ENCODE results near the gene SCRN2.
A peak's percentile ranks its signal among the peaks of the same experiment; 100 is the strongest.

The SCRN2 gene

GRCh38 chr17:47844814-47845715 is 4.0 kb upstream of the SCRN2 start:
- DNase-seq, result no peak

- no peak for DNase-seq
These were observed 3.2 kb upstream of the SCRN2 start for GRCh38 chr17:47844227-47844626.

GRCh38 chr17:47843391-47843730 is 2.3 kb upstream of the SCRN2 start:
- DNase-seq, result no peak

DNA sequence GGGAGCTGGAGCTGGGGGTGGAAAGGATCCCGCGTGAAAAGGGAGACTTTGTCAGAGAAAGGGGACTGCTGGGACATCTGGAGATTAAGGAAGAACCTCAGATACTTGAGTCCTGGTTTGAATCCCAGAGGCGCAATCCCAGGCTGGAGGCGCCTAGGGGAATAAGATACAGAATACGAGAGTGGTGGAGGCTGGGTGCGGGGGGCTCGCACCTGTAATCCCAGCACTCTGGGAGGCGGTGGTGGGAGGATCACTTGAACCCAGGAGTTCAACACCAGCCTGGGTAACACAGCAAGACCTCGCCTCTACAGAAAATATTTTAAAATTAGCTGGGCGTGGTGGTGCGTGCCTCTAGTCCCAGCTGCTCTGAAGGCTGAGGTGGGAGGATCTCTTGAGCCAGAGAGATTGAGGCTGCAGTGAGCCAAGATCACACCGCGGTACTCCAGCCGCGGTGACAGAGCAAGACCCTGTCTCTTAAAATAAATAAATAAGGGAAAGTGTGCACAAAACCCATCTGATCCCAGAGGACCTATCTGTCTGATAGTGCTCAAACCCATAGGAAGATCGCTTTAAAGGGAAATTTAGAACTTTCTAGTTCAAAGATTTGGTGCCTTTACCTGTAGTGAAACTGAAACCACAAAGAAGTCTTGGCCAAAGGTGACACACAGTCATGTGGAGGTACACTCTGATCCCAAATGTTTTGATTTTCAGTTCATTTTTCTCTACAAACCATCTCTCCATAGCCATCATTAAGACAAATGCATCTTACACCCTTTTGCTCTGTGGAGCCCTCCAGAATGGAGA is 617 bp upstream of the SCRN2 start:
- DNase-seq, result no peak

- DNase-seq, result no peak
These were observed 902 bp downstream of the SCRN2 start for GRCh38 chr17:47840001-47840741.

GRCh38 chr17:47839071-47839470 is 2.0 kb downstream of the SCRN2 start:
- DNase-seq, result no peak

DNA sequence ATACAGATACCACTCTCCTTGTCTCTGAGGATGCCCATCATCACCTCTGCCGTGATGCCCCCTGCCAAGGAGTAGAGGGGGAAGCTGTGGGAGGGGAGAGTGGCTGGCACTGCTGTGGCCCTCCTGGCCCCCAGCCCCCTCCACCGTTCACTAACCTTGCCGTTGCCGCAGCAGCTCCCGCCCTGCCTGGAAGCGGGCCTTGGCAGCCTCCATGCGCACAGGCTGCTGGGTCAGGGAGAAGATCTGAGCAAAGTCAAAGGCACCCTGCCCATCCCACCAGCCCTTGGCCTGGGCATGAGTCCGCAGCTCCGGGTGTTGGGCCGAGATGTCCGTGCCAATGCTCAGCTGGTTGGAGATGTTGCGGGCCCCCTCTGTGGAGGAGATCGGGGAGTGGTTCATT is 2.4 kb downstream of the SCRN2 start:
- DNase-seq, result no peak

DNA sequence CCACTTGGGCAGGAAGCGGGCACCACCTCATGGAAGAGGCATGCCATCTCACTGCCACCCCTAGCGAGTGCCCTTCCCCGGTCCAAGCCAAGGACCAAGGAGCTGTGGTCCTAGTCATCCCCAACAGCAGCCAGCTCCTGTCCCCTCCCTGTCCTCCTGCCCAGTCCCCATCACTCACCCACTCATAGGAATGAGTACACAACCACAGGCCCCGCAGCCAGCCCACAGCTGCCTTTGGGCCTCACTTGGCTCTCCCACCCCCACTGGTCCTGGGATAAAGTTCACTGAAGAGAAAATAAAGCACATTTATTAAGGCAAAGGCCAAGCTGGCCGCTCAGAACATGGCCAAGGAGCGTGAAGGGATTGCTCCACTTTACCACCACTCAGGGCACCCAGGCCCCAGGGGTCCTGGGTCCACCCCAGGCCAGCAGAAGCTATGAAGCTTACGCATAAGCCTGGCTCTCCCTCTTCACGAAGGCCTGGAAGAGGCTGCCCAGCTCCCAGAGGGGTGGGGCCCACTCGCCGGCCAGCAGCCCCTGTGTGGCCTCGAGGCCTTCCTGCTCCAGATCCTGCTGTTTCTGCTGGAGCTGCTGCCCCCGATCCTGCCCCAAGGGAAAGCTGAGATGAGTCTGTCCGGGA is 3.6 kb downstream of the SCRN2 start:
- no peak for DNase-seq

DNA sequence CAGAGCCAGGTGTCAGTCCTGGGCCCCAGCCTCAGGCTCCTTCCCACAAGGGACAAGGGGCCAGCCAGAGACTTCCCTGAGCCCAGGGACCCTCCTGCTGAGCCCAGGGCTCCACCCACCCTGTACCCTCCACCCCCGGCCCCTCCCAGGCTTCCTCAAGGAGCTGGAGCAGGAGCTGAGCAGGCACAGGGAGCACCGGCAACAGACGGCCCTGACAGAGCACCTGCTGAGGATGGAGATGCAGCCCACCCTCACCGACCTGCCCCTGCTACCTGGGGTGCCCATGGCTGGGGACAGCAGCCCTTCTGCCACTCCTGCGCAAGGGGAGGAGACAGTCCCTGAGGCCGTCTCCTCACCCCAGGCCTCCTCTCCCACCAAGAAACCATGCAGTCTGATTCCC is 4.5 kb downstream of the SCRN2 start:
- no peak for DNase-seq

DNA sequence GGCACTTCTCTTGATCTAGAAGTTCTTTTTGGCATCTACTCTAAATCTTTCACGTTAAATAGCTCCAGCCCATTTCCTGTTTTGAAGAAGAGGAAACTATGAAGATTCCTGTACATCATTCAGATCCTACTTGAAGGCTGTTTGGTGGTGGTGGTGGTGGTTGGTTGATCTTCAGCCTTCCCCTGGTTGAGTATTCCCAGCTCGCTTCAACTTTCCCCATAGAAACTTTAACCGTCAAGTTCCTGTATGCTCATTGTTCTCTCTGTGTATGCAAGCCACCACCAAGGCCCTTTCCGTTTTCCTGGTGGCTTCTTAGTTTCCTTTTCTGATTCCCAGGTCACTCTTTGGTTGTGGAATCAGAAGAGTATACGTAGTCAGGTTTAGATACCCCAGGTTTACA is 6.3 kb downstream of the SCRN2 start:
- no peak for DNase-seq

DNA sequence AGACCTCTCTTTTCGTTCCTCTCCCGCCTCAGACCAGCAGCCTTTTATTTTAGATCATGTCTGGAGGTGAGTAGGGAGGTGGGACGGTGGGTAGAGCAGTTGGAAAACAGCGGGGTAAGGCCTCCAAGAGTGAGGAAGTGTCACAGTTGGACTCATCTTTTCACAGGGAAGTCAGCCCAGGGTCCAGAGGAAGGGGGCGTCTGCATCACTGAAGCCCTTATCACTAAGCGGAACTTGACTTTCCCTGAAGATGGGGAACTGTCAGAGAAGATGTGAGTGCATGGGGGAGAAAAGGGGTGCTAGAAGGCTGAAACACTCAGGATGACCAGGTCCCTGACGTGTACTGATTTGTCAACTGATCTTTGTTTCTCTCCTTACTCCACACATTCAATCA is 9.1 kb downstream of the SCRN2 start:
- DNase-seq, result no peak

DNA sequence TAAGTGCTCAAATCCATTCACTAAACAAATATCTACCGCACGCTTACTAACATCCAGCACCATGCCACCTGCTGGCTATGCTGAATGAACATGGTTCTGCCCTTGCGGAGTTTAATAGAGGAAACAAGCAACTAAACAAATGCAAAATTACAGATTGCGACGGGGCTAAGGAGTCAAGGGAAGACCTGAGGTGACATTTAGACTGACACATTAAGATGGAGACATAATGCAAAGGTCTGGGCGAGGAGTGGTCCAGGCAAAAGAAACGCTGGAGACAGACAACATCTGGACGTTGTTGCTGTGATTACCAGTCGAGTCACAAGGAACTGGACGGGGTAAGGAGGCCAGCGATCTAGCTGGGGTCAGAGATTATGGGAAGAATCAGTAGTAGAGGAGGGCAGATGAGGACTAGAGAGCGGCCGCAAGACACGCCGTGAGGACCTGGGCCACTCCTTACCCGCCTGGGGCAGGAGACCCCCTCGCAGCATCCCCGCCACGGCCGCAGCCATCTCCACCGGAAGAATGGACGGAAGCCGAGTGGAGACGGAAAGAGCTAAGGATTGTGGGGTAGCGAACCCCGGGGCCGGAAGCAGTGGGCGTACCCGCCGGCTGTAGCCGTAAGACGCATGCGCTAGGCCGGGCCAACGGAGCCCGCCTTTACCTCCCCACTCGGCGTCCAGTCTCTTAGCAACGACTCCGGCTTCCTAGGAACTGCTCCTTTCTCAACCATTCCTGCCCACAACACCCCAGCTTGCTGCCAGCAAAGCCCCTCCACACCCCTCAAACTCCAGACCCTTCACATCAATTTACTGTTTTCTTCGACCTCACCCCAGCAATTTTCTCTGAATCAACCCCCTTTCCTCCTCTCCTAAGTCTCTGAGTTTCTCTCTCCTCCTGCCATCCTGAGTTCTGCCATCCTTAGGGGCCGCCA is 9.8 kb downstream of the SCRN2 start, which contains the start of the genes LRRC46 and MRPL10:
TSS of gene LRRC46 (plus strand) at position 668 of the 931 bp plus-strand sequence. CDS start 320 bp downstream, outside the sequence.
TSS of gene MRPL10 (minus strand) at position 539 of the 931 bp plus-strand sequence. CDS start at position 509, 30 bp downstream.
- peak; percentile 87 for DNase-seq

GRCh38 chr17:47830396-47831002 is 10.6 kb downstream of the SCRN2 start:
- no peak for DNase-seq

DNA sequence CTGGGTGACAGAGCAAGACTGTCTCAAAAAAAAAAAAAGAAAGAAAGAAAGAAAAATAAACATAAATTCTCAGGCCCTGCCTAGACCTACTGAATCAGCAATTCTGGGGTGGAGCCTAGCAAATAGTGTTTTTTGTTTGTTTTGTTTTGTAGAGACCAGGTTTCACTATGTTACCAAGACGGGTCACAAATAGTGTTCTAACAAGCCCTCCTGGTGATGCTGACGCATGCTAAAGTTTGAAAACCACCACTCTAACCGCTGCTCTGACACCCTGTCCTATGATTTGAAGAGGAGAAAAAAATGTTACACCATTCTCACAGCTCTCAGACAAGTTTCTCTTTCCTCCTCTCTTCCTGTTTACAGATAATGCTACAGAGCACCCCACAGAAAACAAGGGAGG is 11.2 kb downstream of the SCRN2 start:
- DNase-seq, result peak; percentile 25

- no peak for DNase-seq
These were observed 17.6 kb downstream of the SCRN2 start for GRCh38 chr17:47823519-47823918.

- no peak for DNase-seq
These were observed 18.3 kb downstream of the SCRN2 start for GRCh38 chr17:47822785-47823184.

DNA sequence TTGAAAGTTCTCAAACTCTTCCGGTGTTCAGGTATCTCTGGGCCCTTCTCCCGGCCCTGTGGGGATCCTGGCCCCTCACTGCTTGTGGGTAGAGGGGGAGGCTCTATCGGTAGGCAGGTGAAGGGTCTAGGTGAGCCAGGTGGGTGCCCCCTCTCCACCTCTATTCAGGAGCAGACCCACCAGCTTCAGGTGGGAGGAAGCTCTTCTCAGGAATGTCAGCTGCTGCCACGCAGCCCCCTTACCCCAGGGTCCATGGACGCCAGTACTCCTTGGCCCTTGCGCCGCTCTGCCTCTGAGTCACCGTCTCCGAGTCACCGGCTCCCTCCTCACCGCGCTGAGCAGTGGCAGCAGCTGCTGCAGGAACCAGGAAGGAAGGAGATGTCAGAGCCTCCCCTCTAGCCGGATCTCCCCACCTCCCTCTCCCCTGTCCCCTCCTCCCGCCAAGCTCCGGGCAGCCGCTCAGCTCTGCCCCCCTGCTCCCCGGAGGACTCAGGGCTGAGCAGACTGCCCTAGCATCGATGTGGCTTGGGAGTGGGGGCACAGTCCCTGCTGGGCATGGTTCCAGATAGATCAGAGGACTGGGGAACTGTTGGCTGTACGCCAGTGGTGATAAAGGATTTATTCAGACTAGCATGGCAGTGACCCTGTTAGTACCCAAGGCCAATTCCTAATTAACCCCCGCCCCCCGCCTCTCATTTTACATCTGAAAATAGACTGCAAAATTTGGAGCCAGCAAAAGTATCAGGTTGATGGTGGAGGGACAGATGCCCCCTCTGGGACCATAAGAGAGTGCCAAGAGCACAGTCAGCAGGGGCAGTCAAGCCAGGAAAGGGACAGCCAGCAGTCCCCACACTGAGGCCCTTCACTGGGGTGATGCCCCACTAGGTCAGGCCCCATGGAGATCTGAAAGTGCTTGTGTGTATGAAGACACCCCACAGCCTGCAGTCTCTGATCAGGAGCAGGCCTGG is 19.4 kb downstream of the SCRN2 start, which contains the start of gene OSBPL7:
TSS of gene OSBPL7 (minus strand) at position 371 of the 968 bp plus-strand sequence. CDS start 1,516 bp downstream, outside the sequence.
- DNase-seq, result peak; percentile 76

DNA sequence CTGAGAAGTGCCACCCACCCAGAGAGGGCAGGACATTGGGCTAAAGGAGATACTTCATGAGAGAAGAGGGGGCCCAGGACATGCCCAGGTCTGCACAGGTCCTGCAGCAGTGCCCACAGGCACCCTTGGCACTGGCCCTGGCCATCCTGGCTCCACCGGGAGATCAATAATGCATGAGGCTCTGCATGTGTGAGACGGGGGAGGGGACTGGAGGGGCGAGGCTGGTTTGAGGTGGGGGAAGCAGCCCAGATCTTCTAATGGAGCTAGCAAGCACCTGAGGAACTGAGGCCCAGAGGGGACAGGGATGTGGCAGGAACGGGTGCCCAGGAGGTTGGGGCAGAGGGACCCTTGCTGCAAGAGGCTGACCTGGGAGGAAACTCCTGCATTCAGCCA is 20.0 kb downstream of the SCRN2 start:
- no peak for DNase-seq

DNA sequence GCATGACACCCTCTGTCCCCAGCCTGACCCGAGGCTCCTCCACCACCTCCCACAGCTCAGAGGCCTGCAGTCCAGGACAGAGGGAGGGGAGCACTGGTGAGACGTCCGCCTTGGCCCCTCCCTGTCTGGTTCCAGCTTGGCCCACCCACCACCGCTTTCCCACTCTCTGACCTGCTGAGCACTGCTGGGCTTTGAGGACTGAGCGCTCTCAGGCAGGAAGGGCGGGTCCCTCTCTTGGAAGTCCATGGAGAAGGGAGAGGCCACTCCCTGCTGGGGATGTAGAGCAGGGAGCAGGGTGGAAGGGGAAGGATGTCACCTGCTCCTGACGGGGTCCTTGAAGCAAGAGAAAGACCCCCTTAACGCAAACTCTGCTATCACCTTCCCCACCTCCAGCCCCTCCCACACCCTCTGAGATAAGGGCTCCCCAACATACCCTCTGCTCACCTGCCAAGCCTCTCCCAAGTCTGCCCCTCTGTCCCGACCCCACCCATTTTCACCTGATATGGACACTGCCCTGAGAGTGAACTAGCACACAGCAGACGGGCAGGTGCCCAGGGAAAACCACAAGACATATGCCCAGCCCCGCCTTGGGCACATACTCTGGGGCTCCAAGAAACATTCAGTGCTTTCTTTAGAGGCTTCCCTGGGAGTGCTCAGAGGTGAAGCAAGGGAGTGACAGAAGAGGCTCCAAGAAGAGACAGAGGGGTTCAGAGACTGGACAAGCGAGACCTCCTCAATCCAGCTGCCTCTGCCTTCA is 20.9 kb downstream of the SCRN2 start:
- DNase-seq, result no peak

Data from activated CD4-positive, alpha-beta T cell treated with anti-CD3 and anti-CD28 coated beads, Interleukin-2, amount 50 U/mL, for 1 hour (primary cell).